Testis (tissue), 2 donors: ENCODE data around the gene KCNT2.

Experiments
- POLR2A ChIP-seq: fragments of 450-650 bp; IDR thresholded peaks from one replicate; pipeline ENCODE4 v1.6.1; 2017; ENCODE audit warnings: antibody characterized with exemption, mild to moderate bottlenecking, moderate library complexity
- TF ChIP-seq, protein P1 (sequence below), 3 experiments: fragments of 450-650 bp in 2 of 3; fragments of 200-600 bp in 1 of 3; sonication (generic) in 1 of 3; IDR thresholded peaks; one replicate each; pipeline ENCODE4 v1.5.1; 2016 to 2019; ENCODE audit warnings: antibody characterized with exemption in 3 of 3, mild to moderate bottlenecking in 2 of 3, moderate library complexity in 1 of 3

DNA sequence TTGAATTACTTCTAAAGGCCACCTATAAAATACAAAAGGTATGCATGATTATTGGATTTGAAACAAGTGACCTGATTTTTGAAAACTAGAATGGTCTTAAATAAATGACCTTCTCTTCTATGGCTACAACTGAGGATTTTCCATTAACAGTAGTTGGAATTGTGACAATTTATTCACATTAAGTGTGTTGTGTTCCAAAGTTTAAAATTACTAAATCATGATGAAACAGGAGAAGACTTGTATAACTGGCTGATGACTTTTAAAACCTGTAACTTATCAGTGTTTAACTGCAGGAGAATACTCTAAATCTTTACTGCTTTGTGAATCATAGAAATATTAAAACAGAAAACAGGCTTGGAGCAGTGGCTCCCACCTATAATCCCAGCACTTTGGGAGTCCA, 4.6 kb downstream of the KCNT2 start:
- TF ChIP-seq, protein P1, sequence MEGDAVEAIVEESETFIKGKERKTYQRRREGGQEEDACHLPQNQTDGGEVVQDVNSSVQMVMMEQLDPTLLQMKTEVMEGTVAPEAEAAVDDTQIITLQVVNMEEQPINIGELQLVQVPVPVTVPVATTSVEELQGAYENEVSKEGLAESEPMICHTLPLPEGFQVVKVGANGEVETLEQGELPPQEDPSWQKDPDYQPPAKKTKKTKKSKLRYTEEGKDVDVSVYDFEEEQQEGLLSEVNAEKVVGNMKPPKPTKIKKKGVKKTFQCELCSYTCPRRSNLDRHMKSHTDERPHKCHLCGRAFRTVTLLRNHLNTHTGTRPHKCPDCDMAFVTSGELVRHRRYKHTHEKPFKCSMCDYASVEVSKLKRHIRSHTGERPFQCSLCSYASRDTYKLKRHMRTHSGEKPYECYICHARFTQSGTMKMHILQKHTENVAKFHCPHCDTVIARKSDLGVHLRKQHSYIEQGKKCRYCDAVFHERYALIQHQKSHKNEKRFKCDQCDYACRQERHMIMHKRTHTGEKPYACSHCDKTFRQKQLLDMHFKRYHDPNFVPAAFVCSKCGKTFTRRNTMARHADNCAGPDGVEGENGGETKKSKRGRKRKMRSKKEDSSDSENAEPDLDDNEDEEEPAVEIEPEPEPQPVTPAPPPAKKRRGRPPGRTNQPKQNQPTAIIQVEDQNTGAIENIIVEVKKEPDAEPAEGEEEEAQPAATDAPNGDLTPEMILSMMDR (IDR thresholded peaks at IDR 0.05) = no peak
- TF ChIP-seq POLR2A = no peak
